IPS-20b (cell line): Measurements from ENCODE around the gene PLEKHM3.
"Not testable (repeated sequence)": the region's sequence is repeated elsewhere in the genome, so short reads cannot be mapped to it uniquely, and the experiment has no call there.

Source experiments
- H3K27ac ChIP-seq: one replicate; pipeline ENCODE4 v1.5.1; 2013; ENCODE audit warnings: low read length
- H3K27me3 ChIP-seq: 2 replicates; pipeline ENCODE4 v1.6.1; 2013; ENCODE audit warnings: mild to moderate bottlenecking, low read length, inconsistent platforms; ENCODE audit not compliant: insufficient read depth
- H3K36me3 ChIP-seq: 2 replicates; pipeline ENCODE4 v1.6.1; 2013; ENCODE audit warnings: low read depth, mild to moderate bottlenecking, inconsistent platforms, low read length, moderate library complexity; ENCODE audit not compliant: insufficient read depth
- H3K4me1 ChIP-seq: 2 replicates; pipeline ENCODE4 v1.6.1; 2013; ENCODE audit warnings: mild to moderate bottlenecking, control low read depth, inconsistent platforms, low read length, moderate library complexity; ENCODE audit not compliant: insufficient read depth
- H3K4me3 ChIP-seq: 2 replicates; pipeline ENCODE4 v1.5.1; 2013; ENCODE audit warnings: mild to moderate bottlenecking, low read length, inconsistent platforms
- H3K9ac ChIP-seq: 2 replicates; pipeline ENCODE4 v1.6.1; 2013; ENCODE audit warnings: low read depth, mild to moderate bottlenecking, inconsistent platforms, low read length, moderate library complexity
- H3K9me3 ChIP-seq: 2 replicates; pipeline ENCODE4 v1.6.1; 2013; ENCODE audit warnings: mild to moderate bottlenecking, low read depth, low read length, inconsistent platforms; ENCODE audit not compliant: insufficient read depth

PLEKHM3 gene

GRCh38 chr2:207956771-207957170, 68.6 kb downstream of the PLEKHM3 start:
- H3K27ac ChIP-seq: no peak overlapping the region
- H3K4me3 ChIP-seq: no peak overlapping the region
- peaks cover 8% of the 10 kb centered on the region for H3K4me1 ChIP-seq
- H3K27me3 ChIP-seq: no peaks in the 10 kb centered on the region
- peaks cover 3% of the 10 kb centered on the region; the same call in 1 of the 2 replicates for H3K36me3 ChIP-seq
- peaks cover 2% of the 10 kb centered on the region; the same call in 1 of the 2 replicates for H3K9me3 ChIP-seq
- no peak overlapping the region for H3K9ac ChIP-seq

GRCh38 chr2:207955456-207955855, 69.9 kb downstream of the PLEKHM3 start:
- Histone ChIP-seq H3K27me3 (no peaks in the 10 kb centered on the region), H3K4me3 (no peak overlapping the region), H3K27ac (no peak overlapping the region), H3K9me3 (no peaks in the 10 kb centered on the region), H3K9ac (no peak overlapping the region), H3K4me1 (peaks cover 21% of the 10 kb centered on the region), H3K36me3 (no peaks in the 10 kb centered on the region)

GRCh38 chr2:207953354-207953753, 72.0 kb downstream of the PLEKHM3 start:
- H3K4me3 ChIP-seq: no peak overlapping the region
- no peak overlapping the region for H3K27ac ChIP-seq
- H3K4me1 ChIP-seq: peaks cover 33% of the 10 kb centered on the region

GRCh38 chr2:207952564-207953345, 72.6 kb downstream of the PLEKHM3 start:
- Histone ChIP-seq H3K9me3 (no peaks in the 10 kb centered on the region), H3K4me1 (peaks cover 33% of the 10 kb centered on the region), H3K27me3 (no peaks in the 10 kb centered on the region), H3K27ac (no peak overlapping the region), H3K4me3 (no peak overlapping the region), H3K36me3 (no peaks in the 10 kb centered on the region), H3K9ac (no peak overlapping the region; the same call in 1 of the 2 replicates)

More at GRCh38 chr2:207953354-207953753, 72.0 kb downstream of the PLEKHM3 start:
- Histone ChIP-seq H3K36me3 (no peaks in the 10 kb centered on the region), H3K27me3 (no peaks in the 10 kb centered on the region), H3K9me3 (no peaks in the 10 kb centered on the region), H3K9ac (no peak overlapping the region)

- no peaks in the 10 kb centered on the region for H3K9me3 ChIP-seq
- no peaks in the 10 kb centered on the region for H3K36me3 ChIP-seq
- no peaks in the 10 kb centered on the region for H3K27me3 ChIP-seq
- H3K27ac ChIP-seq: peak overlapping the region; percentile 7
- H3K4me1 ChIP-seq: peaks cover 33% of the 10 kb centered on the region
- peak overlapping the region; percentile 1; the same call in 1 of the 2 replicates for H3K9ac ChIP-seq
- H3K4me3 ChIP-seq: no peak overlapping the region
Observed at GRCh38 chr2:207951734-207952470, 73.4 kb downstream of the PLEKHM3 start.

- Histone ChIP-seq H3K9me3 (no peaks in the 10 kb centered on the region), H3K27me3 (no peaks in the 10 kb centered on the region), H3K9ac (peak overlapping the region; percentile 31; the same call in 1 of the 2 replicates), H3K27ac (peak overlapping the region; percentile 10), H3K4me3 (peak overlapping the region; percentile 34), H3K4me1 (peaks cover 33% of the 10 kb centered on the region), H3K36me3 (no peaks in the 10 kb centered on the region)
Observed at GRCh38 chr2:207950761-207951114, 74.6 kb downstream of the PLEKHM3 start.

GRCh38 chr2:207950063-207950760, 75.1 kb downstream of the PLEKHM3 start:
- H3K36me3 ChIP-seq: no peaks in the 10 kb centered on the region
- H3K27ac ChIP-seq: peak overlapping the region; percentile 10
- H3K4me3 ChIP-seq: peak overlapping the region; percentile 34
- no peaks in the 10 kb centered on the region for H3K27me3 ChIP-seq
- H3K9me3 ChIP-seq: no peaks in the 10 kb centered on the region
- peak overlapping the region; percentile 31; the same call in 1 of the 2 replicates for H3K9ac ChIP-seq
- H3K4me1 ChIP-seq: peaks cover 33% of the 10 kb centered on the region

- not testable (repeated sequence) for H3K27me3 ChIP-seq, H3K9me3 ChIP-seq, H3K36me3 ChIP-seq, H3K27ac ChIP-seq, H3K9ac ChIP-seq, H3K4me3 ChIP-seq
- peaks cover 33% of the 10 kb centered on the region for H3K4me1 ChIP-seq
Observed at GRCh38 chr2:207949245-207949644, 76.1 kb downstream of the PLEKHM3 start.

GRCh38 chr2:207944979-207945600, 80.2 kb downstream of the PLEKHM3 start:
- no peaks in the 10 kb centered on the region for H3K9me3 ChIP-seq
- no peaks in the 10 kb centered on the region for H3K36me3 ChIP-seq
- no peak overlapping the region for H3K4me3 ChIP-seq
- no peaks in the 10 kb centered on the region for H3K27me3 ChIP-seq
- H3K27ac ChIP-seq: no peak overlapping the region
- H3K4me1 ChIP-seq: peaks cover 8% of the 10 kb centered on the region; the same call in 1 of the 2 replicates
- no peak overlapping the region for H3K9ac ChIP-seq

- no peaks in the 10 kb centered on the region for H3K9me3 ChIP-seq
- H3K27ac ChIP-seq: no peak overlapping the region
- no peak overlapping the region for H3K9ac ChIP-seq
- H3K36me3 ChIP-seq: no peaks in the 10 kb centered on the region
- H3K4me3 ChIP-seq: no peak overlapping the region
- no peaks in the 10 kb centered on the region for H3K27me3 ChIP-seq
- peaks cover under 1% of the 10 kb centered on the region; the same call in 1 of the 2 replicates for H3K4me1 ChIP-seq
Observed at GRCh38 chr2:207944334-207944733, 81.0 kb downstream of the PLEKHM3 start.
